H1 (cell line): ENCODE results near the gene ENAH. TPM values are rescaled to one million over a fixed set of nuclear protein-coding genes. Genes with fewer than 3 reads are reported as not detected.
"Not testable (repeated sequence)": the region's sequence is repeated elsewhere in the genome, so short reads cannot be mapped to it uniquely, and the experiment has no call there.

Experiments
- CTCF ChIA-PET: fragments of 300-600 bp; sonication (Branson Sonifier 250); formaldehyde crosslinking; loops from one replicate; lab custom pipeline; 2021; ENCODE audit not compliant: partially characterized antibody; lab: Charles Lee
- POLR2A ChIA-PET: fragments of 300-600 bp; sonication (Branson Sonifier 250); formaldehyde crosslinking; loops from one replicate; lab custom pipeline; 2021; ENCODE audit warnings: inconsistent platforms; ENCODE audit not compliant: partially characterized antibody; lab: Charles Lee
- DNase-seq, 2 experiments: peaks; one replicate each; pipeline versions ENCODE4 v3.0.0 to v3.0.0-alpha.2; 2010 to 2022; ENCODE audit warnings: low spot score in 2 of 2, low read depth in 1 of 2, mixed read lengths in 1 of 2
- FAIRE-seq: peaks from 2 replicates; lab custom pipeline; 2011; peaks lifted over from hg19 to GRCh38; lab: Jason Lieb, UNC
- H2AFZ ChIP-seq: 2 replicates; pipeline ENCODE4 v1.8.1; 2012; ENCODE audit warnings: low read length, inconsistent platforms
- H2AK5ac ChIP-seq: 2 replicates; pipeline ENCODE4 v1.6.1; 2013; ENCODE audit warnings: low read depth, low read length
- H2BK120ac ChIP-seq: replicated peaks from 2 replicates; pipeline ENCODE3; 2013; ENCODE audit warnings: low read depth, low read length, inconsistent platforms
- H2BK12ac ChIP-seq: 2 replicates; pipeline ENCODE4 v1.6.1; 2013; ENCODE audit warnings: low read depth, low read length
- H2BK15ac ChIP-seq: 2 replicates; pipeline ENCODE4 v1.6.1; 2013; ENCODE audit warnings: low read length
- H2BK20ac ChIP-seq: 2 replicates; pipeline ENCODE4 v1.6.1; 2013; ENCODE audit warnings: low read length
- H2BK5ac ChIP-seq: 2 replicates; pipeline ENCODE4 v1.6.1; 2013; ENCODE audit warnings: low read depth, low read length
- H3K14ac ChIP-seq: 2 replicates; pipeline ENCODE4 v1.6.1; 2013; ENCODE audit warnings: inconsistent platforms; ENCODE audit not compliant: insufficient read length
- H3K18ac ChIP-seq: 2 replicates; pipeline ENCODE4 v1.6.1; 2013; ENCODE audit warnings: low read length; ENCODE audit errors: extremely low read depth
- H3K23ac ChIP-seq: 2 replicates; pipeline ENCODE4 v1.6.1; 2013; ENCODE audit warnings: inconsistent platforms; ENCODE audit not compliant: insufficient read length
- H3K23me2 ChIP-seq: 2 replicates; pipeline ENCODE4 v1.6.1; 2013; ENCODE audit warnings: low read depth, low read length
- H3K27ac ChIP-seq: 2 replicates; pipeline ENCODE4 v1.6.1; 2011; ENCODE audit warnings: low read depth, low read length, inconsistent platforms
- H3K27me3 ChIP-seq, 4 experiments: replicated peaks in 1 of 4; 1 replicate in 1 of 4; 2 replicates in 3 of 4; pipeline versions ENCODE4 v1.6.1 to v1.8.1; 2011 to 2013; ENCODE audit warnings: low read length in 3 of 4, mild to moderate bottlenecking in 3 of 4, inconsistent platforms in 2 of 4, mixed read lengths in 2 of 4, moderate library complexity in 1 of 4; ENCODE audit not compliant: control insufficient read depth in 3 of 4, insufficient read depth in 3 of 4; ENCODE audit errors: extremely low read depth in 1 of 4
- H3K36me3 ChIP-seq, 4 experiments: 2 replicates each; pipeline versions ENCODE4 v1.6.1 to v1.8.1; 2011 to 2013; ENCODE audit warnings: mild to moderate bottlenecking in 4 of 4, low read length in 3 of 4, moderate library complexity in 2 of 4, control low read depth in 1 of 4, inconsistent platforms in 1 of 4; ENCODE audit not compliant: insufficient read depth in 4 of 4, control insufficient read depth in 2 of 4
- H3K4ac ChIP-seq: replicated peaks from 2 replicates; pipeline ENCODE3; 2013; ENCODE audit warnings: low read length, low read depth, mixed read lengths, inconsistent platforms; ENCODE audit not compliant: insufficient read length
- H3K4me1 ChIP-seq, 4 experiments: replicated peaks in 1 of 4; 1 replicate in 1 of 4; 2 replicates in 3 of 4; pipeline versions ENCODE4 v1.6.1 to v1.8.1; 2011 to 2013; ENCODE audit warnings: low read length in 3 of 4, inconsistent platforms in 2 of 4, mixed read lengths in 1 of 4; ENCODE audit not compliant: insufficient read depth in 4 of 4, control insufficient read depth in 3 of 4
- H3K4me2 ChIP-seq, 2 experiments: 2 replicates each; pipeline versions ENCODE4 v1.6.1 to v1.8.1; 2011 to 2013; ENCODE audit warnings: low read depth in 2 of 2, low read length in 2 of 2, control low read depth in 1 of 2, inconsistent platforms in 1 of 2, mild to moderate bottlenecking in 1 of 2; ENCODE audit not compliant: insufficient read depth in 1 of 2
- H3K4me3 ChIP-seq, 4 experiments: fragments of 200-600, 300-600 bp in 1 of 4; sonication (generic), shearing (Covaris generic), sonication (Bioruptor Twin) in 1 of 4; 2 replicates each; pipeline versions ENCODE4 v1.5.1 to v1.8.1; 2011 to 2016; ENCODE audit warnings: low read length in 4 of 4, low read depth in 3 of 4, control low read depth in 2 of 4, inconsistent platforms in 2 of 4, mild to moderate bottlenecking in 2 of 4, mixed read lengths in 1 of 4, moderate library complexity in 1 of 4; ENCODE audit not compliant: insufficient read depth in 2 of 4; ENCODE audit errors: extremely low read depth in 1 of 4
- H3K56ac ChIP-seq: replicated peaks from 2 replicates; pipeline ENCODE3; 2013; ENCODE audit warnings: low read depth, mild to moderate bottlenecking, mixed read lengths, low read length, inconsistent platforms; ENCODE audit not compliant: insufficient read length
- H3K79me1 ChIP-seq: 2 replicates; pipeline ENCODE4 v1.6.1; 2013; ENCODE audit warnings: low read depth, low read length, control low read depth
- H3K79me2 ChIP-seq, 2 experiments: 2 replicates each; pipeline versions ENCODE4 v1.6.1 to v1.8.1; 2012 to 2013; ENCODE audit warnings: low read length in 2 of 2, mild to moderate bottlenecking in 2 of 2, inconsistent platforms in 1 of 2; ENCODE audit not compliant: insufficient read depth in 2 of 2, control insufficient read depth in 1 of 2
- H3K9ac ChIP-seq, 4 experiments: replicated peaks in 1 of 4; 1 replicate in 1 of 4; 2 replicates in 3 of 4; pipeline versions ENCODE4 v1.6.1 to v1.8.1; 2011 to 2013; ENCODE audit warnings: low read depth in 3 of 4, low read length in 3 of 4, control low read depth in 2 of 4, mild to moderate bottlenecking in 2 of 4, moderate library complexity in 2 of 4, inconsistent platforms in 1 of 4; ENCODE audit errors: extremely low read depth in 1 of 4
- H3K9me3 ChIP-seq, 2 experiments: 2 replicates each; pipeline versions ENCODE4 v1.6.1 to v1.8.1; 2012 to 2013; ENCODE audit warnings: mild to moderate bottlenecking in 2 of 2, moderate library complexity in 2 of 2, control low read depth in 1 of 2, inconsistent platforms in 1 of 2, low read depth in 1 of 2, low read length in 1 of 2, mixed read lengths in 1 of 2; ENCODE audit not compliant: insufficient read depth in 2 of 2
- H4K20me1 ChIP-seq, 2 experiments: replicated peaks in 1 of 2; 2 replicates each; pipeline versions ENCODE3 to v1.8.1; 2011 to 2013; ENCODE audit warnings: inconsistent platforms in 2 of 2, low read length in 2 of 2, mild to moderate bottlenecking in 1 of 2; ENCODE audit not compliant: insufficient read depth in 2 of 2, control insufficient read depth in 1 of 2
- H4K5ac ChIP-seq: 2 replicates; pipeline ENCODE4 v1.6.1; 2013; ENCODE audit warnings: low read length, low read depth, mixed read lengths, inconsistent platforms; ENCODE audit not compliant: insufficient read length
- H4K8ac ChIP-seq: 2 replicates; pipeline ENCODE4 v1.8.0; 2013; ENCODE audit warnings: mild to moderate bottlenecking, moderate library complexity, low read length, inconsistent platforms; ENCODE audit not compliant: insufficient read depth; ENCODE audit errors: extremely low read depth
- H4K91ac ChIP-seq: replicated peaks from 2 replicates; pipeline ENCODE3; 2013; ENCODE audit warnings: low read length, mixed read lengths, inconsistent platforms; ENCODE audit not compliant: insufficient read length
- KDM1A ChIP-seq: fragments of 200-600, 300-600 bp; sonication (generic); IDR thresholded peaks from 2 replicates; pipeline ENCODE4 v1.7.1; 2016; ENCODE audit warnings: mild to moderate bottlenecking, low read length, borderline replicate concordance
- whole genome bisulfite sequencing, 2 experiments: shearing (Covaris generic) in 1 of 2; methylation state at CpG; one replicate each; pipeline versions ENCODE4 v1.1.6 to v1.1.7; 2013 to 2015; ENCODE audit warnings: low lambda C conversion rate in 2 of 2, mixed read lengths in 2 of 2, inconsistent platforms in 1 of 2, low coverage in 1 of 2, missing lambda C conversion rate in 1 of 2; ENCODE audit not compliant: insufficient replicate concordance in 2 of 2, insufficient coverage in 1 of 2, insufficient read length in 1 of 2; ENCODE audit errors: extremely low coverage in 1 of 2, missing lambda C conversion rate in 1 of 2; 5-methylcytosine and 5-hydroxymethylcytosine counted together
- polyA plus RNA-seq, 7 experiments: library from polyadenylated mRNA; depleted of rRNA in 3 of 7; stranded (reverse) in 5 of 7; unstranded in 2 of 7; fragments of >200 nt in 5 of 7; fragments of 200-250 nt in 2 of 7; gene quantifications; 1 replicate in 5 of 7; 2 replicates in 1 of 7; 4 replicates in 1 of 7; pipeline versions ENCODE4 v1.2.1 to v1.2.3, GENCODE V29; 2011 to 2013; ENCODE audit warnings: missing spikeins in 2 of 7, mixed read lengths in 2 of 7
- total RNA-seq: library from RNA; stranded (reverse); fragmentation: NEBNext Ultra II Directional; extraction: Animal tissue kit (Norgen Biotek cat#: 25700); gene quantifications from 2 replicates; pipeline ENCODE4 v1.2.1, GENCODE V29; 2021

ENAH gene
- total and polyA plus RNA-seq, 2 of the 8 experiments (the other 6 are each of a cell fraction or from before 2014, with no cell fraction given): 39.1 to 335 TPM

GRCh38 chr1:225510740-225511139, 142.2 kb downstream of the ENAH start:
- TF ChIP-seq KDM1A: 0 out of 2 replicates have a peak, but pooled peaks have one; percentile 46
- TF ChIP-seq, all 59 proteins: peak for 1; not testable (repeated sequence) for 58
- not testable (repeated sequence) for H2BK5ac ChIP-seq, H3K56ac ChIP-seq, H3K4me2 ChIP-seq, H3K4ac ChIP-seq, H3K9ac ChIP-seq, H3K14ac ChIP-seq, H3K79me1 ChIP-seq, H2BK15ac ChIP-seq, H2BK120ac ChIP-seq, H3K23ac ChIP-seq, DNase-seq, H3K4me3 ChIP-seq, H3K18ac ChIP-seq, H3K27me3 ChIP-seq, H3K23me2 ChIP-seq, FAIRE-seq, H4K91ac ChIP-seq, H2AFZ ChIP-seq, H2BK12ac ChIP-seq, H3K9me3 ChIP-seq, H3K27ac ChIP-seq, H4K8ac ChIP-seq, H2AK5ac ChIP-seq, H2BK20ac ChIP-seq, H4K5ac ChIP-seq, H4K20me1 ChIP-seq
- CTCF ChIA-PET: interaction anchor here (0.6 to 5.5 kb wide), 3 partner anchors 29 to 59 kb away, joined by 3 to 24 read pairs (median 3); no protein-coding TSS in a partner anchor
- POLR2A ChIA-PET: interaction anchor here (0.7 kb wide), 1 partner anchor 260 kb away, joined by 3 read pairs; no protein-coding TSS in a partner anchor
- peaks cover 0 to 58% (median 14%) of the 10 kb centered on the region in 4 experiments; a peak in 4 of 8 replicates for H3K36me3 ChIP-seq
- H3K79me2 ChIP-seq: peaks cover 0 to 13% of the 10 kb centered on the region in 2 experiments; a peak in 2 of 4 replicates
- peaks cover 5 to 21% (median 16%) of the 10 kb centered on the region in 4 experiments; a peak in 5 of 7 replicates for H3K4me1 ChIP-seq
- 81% methylated on average over 2 of the region's 2 CpGs; no CpG with 5 or more reads in 1 of the 2 experiments for WGBS, 2 experiments
